Erythroblast (primary cell): ENCODE results near the gene DOCK1.

Experiments used
- GATA1 ChIP-seq: IDR thresholded peaks from 2 replicates; pipeline ENCODE4 v1.6.1; 2011; ENCODE audit warnings: low read depth, mild to moderate bottlenecking, control low read depth, low read length, moderate library complexity
- POLR2A ChIP-seq: IDR thresholded peaks from 2 replicates; pipeline ENCODE4 v1.6.1; 2011; ENCODE audit warnings: mild to moderate bottlenecking, low read length

GRCh38 chr10:127003032-127003685 is 97.9 kb downstream of the DOCK1 start:
- TF ChIP-seq POLR2A (no peak), GATA1 (no peak)
